AG09309 (cell line): ENCODE results near the gene CLEC2A.
A peak's percentile ranks its signal among the peaks of the same experiment; 100 is the strongest.

Experiments
- DNase-seq: peaks from one replicate; pipeline ENCODE4 v3.0.0-alpha.2; 2010; ENCODE audit warnings: low read depth
- H3K4me3 ChIP-seq: 2 replicates; pipeline ENCODE4 v1.5.1; 2011; ENCODE audit warnings: mild to moderate bottlenecking, low read depth, low read length, moderate library complexity; ENCODE audit not compliant: control insufficient read depth
- CTCF ChIP-seq: IDR thresholded peaks from 2 replicates; pipeline ENCODE4 v1.5.1; 2011; ENCODE audit warnings: mild to moderate bottlenecking, low read depth, low read length, inconsistent platforms; ENCODE audit not compliant: insufficient read depth, control insufficient read depth; ENCODE audit errors: missing control alignments

Gene CLEC2A

GRCh38 chr12:9948606-9949296 lies 16.6 kb upstream of the CLEC2A start:
- no peak for DNase-seq
- H3K4me3 ChIP-seq = no peak overlapping the region
- TF ChIP-seq CTCF = no peak

DNA sequence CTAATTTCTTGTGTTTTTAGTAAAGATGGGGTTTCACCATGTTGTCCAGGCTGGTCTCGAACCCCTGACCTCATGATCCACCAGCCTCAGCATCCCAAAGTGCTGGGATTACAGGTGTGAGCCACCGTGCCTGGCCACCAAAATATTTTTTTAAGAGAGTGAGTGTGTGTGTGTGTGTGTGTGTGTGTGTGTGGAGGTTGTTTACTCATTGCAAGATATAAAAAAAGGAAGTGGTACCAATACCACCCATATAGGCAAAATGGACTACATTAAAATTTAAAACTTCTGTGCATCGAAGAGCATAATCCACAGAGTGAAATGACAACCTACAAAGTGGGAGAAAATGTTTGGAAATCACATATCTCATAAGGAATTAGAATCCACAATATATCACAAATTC lies 15.5 kb upstream of the CLEC2A start:
- DNase-seq = no peak
- TF ChIP-seq CTCF = no peak
- no peak overlapping the region for H3K4me3 ChIP-seq

- no peak for DNase-seq
- TF ChIP-seq CTCF = no peak
- H3K4me3 ChIP-seq = no peak overlapping the region
Measured at GRCh38 chr12:9944391-9944790, 12.2 kb upstream of the CLEC2A start.

GRCh38 chr12:9943240-9943639 lies 11.1 kb upstream of the CLEC2A start:
- no peak overlapping the region for H3K4me3 ChIP-seq
- no peak for TF ChIP-seq CTCF
- DNase-seq = no peak

GRCh38 chr12:9941838-9942237 lies 9.7 kb upstream of the CLEC2A start:
- no peak for TF ChIP-seq CTCF
- H3K4me3 ChIP-seq = no peak overlapping the region

DNA sequence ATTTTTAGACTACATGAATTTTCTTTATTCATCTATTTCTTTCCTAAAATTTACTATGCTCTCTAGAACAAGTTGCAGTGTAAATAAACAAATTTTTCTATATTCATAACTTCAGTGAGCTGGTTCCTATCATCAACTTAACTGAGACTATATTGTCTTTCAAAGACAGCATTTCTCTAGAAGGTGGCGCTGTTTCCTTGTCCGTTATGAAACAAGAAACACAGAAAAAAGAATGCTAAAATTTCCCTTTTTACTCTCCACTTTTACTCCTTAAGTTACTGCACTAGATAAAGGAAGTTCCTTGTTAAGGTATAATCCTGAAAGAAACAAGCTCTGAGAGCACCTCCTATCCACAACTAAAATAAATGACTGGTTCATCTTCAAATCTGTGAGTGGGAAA lies 8.2 kb upstream of the CLEC2A start:
- DNase-seq = no peak
- TF ChIP-seq CTCF = peak; percentile 43
- H3K4me3 ChIP-seq = no peak overlapping the region

More at GRCh38 chr12:9941838-9942237, 9.7 kb upstream of the CLEC2A start:
- no peak for DNase-seq
